ENCODE measurements around the gene LYPD6B.

Gene LYPD6B, protein sequence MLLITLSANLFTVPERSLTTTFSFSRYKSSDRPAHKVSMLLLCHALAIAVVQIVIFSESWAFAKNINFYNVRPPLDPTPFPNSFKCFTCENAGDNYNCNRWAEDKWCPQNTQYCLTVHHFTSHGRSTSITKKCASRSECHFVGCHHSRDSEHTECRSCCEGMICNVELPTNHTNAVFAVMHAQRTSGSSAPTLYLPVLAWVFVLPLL

DNA sequence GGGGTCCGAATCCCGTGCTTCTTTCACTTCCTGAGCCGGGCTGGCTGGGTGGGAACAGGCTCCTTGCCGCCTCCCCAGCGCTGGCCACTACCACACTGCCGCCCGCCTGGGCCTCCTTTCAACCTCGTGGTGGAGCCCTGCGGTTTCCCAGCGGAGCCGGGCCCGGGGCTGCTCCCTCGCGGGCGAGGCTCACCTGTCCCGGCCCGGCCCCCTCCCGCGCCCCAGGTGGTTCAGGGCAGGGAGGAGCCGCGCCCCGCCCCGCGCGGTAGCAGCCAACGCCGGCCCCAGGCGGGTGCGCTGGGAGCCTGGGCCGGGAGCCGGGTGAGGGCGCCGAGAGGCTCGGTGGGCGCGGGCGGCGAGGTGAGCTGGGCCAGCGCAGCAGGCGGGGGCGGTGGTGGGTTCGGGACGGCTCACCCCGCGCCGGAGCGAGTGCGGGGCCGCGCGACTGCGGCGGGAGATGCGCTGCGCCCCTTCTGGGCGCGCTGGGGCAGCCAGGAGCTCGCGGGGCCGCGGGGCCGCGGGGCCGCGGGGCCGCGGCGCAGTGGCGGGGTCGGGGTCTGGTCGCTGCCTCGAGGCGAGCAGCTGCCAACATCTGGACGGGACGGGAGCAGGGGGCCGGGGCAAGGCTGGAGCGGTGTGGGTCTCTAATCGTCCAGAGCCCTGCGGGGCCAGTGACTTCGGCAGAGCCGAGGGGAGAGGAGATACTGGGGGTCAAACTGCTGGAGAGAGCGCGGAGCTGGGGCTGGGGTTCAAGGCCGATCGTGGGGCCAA, at the start of gene LYPD6B:
LYPD6B (plus strand) TSS at position 258 of the 771 bp plus-strand sequence. CDS start 92,250 bp downstream, outside the sequence.
- no peak for DNase-seq (ENCODE audit: low read depth)

DNA sequence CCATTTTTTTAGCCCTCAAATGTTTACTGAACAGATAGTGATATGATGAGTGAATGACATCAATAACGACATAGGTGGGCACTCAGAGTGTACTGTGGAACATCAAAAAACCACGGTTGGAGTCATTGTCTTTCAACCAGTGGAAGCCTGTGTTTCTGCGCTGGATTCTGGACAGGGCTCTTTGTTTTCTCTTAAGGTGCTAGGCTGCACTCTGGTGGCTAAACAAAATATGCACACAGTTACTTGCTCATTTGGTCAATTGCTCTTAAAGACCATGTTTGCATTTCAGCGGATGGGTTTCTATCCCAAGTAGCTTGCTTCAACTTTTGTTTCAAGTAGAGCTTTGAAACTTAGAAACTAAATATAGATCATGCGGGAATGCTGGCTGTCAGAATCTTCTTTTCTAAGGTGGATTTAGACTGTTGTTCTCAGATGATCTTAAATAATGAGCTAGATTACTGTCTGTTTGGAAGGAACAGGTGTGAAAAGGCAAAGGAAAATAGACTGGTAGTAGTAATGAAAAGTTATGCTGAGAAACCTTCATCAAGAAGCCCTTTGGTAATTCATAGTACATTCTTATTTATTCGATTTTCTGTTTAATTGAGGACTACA, 48.5 kb upstream of the LYPD6B start:
- no peak for DNase-seq (ENCODE audit: low read depth)

DNA sequence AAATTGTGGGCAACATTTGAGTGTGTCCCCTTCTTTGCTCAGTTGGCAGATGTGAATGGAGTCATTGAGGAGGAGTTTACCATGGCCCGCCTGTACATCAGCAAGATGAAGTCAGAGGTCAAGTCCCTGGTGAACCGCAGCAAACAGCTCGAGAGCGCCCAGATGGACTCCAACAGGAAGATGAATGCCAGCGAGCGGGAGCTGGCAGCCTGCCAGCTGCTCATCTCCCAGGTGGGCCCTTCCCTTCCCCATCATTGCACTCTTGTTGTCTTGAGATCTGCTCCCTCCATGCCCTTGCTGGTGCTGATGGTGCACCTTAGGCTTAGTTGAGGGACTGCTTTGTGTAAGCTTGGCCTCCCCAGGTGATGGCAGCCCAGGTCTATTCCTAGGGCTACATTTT, 47.5 kb upstream of the LYPD6B start:
- no peak for DNase-seq (ENCODE audit: low read depth)

DNA sequence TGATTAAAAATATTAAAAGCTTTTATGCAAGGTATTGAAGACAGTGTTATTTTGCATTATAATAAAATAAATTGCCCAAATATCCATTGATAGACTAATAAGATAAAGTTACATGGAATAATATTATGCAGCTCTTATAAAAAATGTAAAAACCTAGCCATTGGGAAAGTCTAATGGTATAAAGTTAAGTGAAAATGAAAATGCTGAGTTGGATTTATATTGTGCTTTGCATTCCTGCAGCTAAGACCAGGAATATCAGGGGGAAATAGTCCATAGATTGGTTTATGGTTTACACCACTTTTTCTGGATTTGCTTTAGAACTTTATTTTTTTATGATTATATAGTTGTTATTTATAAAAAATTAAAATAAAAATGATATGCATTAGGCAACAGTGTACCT, 46.1 kb upstream of the LYPD6B start:
- no peak for DNase-seq (ENCODE audit: low read depth)

DNA sequence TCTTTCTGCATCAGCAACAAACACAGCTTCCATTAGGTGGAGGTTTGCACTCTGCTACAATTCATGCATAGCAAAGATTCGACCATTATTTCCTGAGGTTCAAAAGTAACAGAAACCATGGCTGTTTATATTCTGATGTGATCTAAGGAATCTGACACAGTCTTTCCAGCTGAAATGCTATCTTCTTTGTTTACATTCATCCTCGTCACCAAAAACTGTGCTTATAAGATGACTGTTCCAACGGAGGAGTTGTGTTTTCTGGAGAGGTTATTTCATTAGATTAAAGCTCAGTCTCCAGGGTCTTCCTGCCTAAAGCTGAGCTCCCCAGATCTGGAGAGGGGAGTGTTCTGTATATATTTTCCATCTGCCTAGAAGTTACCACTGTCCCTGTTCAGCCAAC, 45.1 kb upstream of the LYPD6B start:
- no peak for DNase-seq (ENCODE audit: low read depth)

DNA sequence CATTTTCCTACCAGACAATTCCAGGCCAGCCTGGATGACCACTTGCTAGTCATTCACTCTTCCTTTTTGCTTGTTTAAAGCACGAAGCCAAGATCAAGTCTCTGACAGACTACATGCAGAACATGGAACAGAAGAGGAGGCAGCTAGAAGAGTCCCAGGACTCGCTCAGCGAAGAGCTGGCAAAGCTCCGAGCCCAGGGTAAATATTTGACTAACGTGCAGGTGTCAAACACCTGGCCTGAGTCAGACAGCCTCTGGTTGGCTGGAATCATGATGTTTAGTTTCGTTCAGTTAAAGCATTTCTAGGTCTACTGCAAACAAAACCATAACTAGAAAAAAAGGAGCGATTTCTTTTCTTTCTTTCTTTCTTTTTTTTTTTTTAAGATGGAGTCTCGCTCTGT, 44.2 kb upstream of the LYPD6B start:
- DNase-seq (ENCODE audit: low read depth): no peak

DNA sequence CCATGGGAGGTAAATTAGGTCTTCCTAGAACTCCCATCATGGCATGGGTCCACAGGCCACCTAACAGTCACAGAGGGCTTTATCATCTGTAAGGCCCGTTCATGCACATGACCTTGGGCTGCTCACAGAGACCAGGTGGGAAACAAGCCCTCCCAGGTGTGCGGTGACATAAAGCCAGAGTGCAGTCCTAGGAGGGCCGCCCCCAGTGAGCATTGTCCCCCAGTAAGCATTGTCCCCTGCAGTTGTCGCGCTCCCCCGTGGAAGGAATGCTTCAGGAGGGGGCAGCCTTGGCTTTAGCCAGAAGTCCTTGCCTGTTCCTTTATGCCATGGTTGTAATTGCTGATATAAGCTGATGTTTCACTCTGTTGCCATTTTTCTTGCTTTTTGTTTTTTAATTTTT, 41.7 kb upstream of the LYPD6B start:
- DNase-seq (ENCODE audit: low read depth): no peak

DNA sequence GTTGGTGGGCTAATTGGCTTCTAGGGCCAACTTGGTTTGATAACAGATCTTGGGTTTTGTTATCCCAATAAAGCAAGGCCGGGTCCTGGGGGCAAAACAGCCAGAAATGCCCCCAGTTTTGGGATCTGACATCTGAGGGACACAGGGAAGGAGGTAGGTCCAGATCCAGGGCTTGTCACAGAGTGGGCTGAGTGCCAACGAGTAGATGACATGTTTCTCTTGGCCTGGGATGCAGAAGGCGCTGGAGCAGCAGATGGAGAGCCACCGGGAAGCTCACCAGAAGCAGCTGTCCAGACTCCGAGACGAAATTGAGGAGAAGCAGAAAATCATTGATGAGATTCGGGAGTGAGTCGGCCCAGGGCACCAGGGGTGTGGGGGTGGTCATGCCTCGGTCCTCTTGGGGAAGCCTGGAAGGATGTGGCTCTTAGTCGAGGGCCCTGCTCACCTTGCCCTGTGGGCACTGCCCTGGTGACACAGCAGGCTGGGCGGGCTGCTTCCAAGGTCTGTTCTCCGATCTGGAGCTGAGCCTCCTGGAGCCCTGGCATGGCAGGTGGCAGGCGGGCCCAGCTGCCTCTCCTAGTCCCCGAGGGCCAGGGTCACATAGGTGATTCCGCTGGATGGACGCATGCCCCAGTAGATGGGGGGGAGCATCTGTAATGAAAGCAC, 40.2 kb upstream of the LYPD6B start:
- no peak for DNase-seq (ENCODE audit: low read depth)

DNA sequence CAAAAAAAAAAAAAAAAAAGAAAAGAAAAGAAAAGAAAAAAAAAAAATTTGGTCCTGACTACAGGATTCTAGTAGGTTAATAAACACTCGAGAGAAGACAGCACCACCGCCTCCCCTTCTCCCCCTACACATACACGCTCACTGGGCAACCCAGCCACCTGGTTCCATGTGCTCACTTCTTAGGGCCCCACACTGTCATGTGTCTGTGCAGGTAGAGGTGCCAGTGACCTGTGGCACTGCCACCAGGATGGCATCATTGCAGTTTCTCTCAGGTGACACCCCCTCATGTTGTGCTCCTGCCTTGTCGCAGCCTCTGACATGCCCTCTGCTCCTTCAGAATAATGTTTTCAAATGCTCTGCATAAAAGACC, 39.7 kb upstream of the LYPD6B start:
- DNase-seq (ENCODE audit: low read depth): no peak

DNA sequence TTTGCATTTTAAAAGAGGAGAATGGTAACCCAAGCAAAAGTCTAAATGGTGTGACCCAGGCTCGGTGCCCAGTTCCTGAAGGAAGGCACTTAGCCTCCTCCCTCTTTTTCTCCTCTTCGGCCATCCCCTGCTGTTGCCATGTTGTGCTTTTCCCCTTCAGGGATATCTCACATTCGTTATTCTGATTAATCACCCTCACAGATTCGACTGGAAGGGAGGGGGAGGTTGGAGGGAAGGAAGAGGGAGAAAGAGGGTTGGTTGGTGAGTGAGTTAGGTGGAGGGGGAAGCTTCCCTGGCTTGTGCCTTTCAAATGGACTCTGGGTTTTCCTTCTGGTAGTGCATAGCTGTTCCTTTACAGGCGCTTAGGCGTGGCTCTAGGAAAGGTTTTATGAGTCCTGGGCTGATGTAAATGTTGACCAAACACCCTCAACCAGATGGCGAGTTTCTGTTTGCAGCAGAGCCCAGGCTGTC, 39.0 kb upstream of the LYPD6B start:
- no peak for DNase-seq (ENCODE audit: low read depth)

DNA sequence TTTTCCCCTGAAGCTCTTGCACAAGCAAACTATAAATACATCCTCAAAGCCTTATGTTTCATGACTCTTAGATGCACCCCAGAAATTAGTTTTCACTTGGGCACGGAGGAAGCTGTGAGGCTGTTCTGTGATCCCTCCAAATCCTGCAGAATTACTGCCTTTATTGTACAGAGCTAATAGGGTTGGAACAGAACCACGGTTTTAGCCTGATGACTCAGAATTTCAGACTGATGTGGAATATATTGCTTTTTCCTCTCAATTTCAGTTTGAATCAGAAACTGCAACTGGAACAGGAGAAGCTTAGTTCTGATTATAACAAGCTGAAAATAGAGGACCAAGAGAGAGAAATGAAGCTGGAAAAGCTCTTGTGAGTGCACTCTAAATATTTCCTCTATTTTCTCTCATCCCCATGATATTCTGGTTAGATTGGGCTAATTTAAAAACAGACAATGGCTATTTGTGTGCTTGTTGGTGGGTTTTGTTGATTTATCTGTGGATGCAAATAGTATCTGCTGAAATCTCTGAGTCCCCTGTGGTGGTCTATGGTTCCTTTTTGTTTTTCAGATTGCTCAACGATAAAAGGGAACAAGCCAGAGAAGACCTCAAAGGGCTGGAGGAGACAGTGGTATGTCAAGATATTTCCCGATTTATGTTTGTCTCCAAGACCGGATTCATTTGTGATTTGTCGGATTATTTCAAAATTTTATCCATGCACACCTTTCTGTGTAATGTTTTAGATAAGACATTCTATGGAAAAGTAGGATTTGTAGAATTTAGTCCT, 38.2 kb upstream of the LYPD6B start:
- no peak for DNase-seq (ENCODE audit: low read depth)

DNA sequence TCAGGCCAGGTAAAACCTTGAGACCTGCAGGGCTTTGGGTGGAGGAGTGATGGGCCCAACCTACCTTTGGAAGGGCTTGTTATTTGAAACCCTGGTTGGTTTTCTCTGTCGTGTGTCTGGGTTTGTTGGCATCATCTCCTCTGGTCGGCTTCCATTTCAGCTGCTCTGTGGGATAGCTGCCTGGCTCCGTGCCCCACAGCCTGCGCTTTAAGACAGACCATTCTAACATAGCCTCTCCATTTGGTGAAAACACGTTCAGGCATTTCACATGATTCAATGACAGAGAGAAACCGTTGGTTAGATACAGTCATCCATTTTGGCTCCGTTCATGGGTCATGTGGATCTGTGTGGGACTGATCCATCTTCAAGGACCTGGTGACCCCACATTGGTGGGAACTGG, 37.0 kb upstream of the LYPD6B start:
- DNase-seq (ENCODE audit: low read depth): no peak

DNA sequence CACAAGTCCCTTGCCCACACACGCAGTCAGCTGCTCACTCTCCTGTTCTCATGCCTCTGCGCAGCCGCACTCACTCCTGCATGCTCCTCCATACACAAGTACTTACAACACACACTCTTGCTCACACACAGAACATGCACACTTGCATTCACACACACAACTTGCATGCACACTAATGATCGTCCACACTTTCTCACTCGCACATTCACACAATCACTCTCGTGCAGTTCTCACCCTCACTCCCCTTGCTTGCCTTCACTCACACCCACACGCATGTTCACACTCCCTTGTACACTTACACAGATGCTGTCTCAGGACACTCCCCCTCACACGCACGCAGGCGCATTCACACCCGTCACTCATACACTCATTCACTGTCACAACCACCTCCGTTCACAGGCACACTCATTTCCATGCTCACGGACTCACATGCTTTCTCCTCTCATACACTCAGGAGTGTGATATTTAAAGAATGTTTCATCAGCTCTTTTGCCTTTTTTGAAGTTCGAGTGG, 36.1 kb upstream of the LYPD6B start:
- no peak for DNase-seq (ENCODE audit: low read depth)

DNA sequence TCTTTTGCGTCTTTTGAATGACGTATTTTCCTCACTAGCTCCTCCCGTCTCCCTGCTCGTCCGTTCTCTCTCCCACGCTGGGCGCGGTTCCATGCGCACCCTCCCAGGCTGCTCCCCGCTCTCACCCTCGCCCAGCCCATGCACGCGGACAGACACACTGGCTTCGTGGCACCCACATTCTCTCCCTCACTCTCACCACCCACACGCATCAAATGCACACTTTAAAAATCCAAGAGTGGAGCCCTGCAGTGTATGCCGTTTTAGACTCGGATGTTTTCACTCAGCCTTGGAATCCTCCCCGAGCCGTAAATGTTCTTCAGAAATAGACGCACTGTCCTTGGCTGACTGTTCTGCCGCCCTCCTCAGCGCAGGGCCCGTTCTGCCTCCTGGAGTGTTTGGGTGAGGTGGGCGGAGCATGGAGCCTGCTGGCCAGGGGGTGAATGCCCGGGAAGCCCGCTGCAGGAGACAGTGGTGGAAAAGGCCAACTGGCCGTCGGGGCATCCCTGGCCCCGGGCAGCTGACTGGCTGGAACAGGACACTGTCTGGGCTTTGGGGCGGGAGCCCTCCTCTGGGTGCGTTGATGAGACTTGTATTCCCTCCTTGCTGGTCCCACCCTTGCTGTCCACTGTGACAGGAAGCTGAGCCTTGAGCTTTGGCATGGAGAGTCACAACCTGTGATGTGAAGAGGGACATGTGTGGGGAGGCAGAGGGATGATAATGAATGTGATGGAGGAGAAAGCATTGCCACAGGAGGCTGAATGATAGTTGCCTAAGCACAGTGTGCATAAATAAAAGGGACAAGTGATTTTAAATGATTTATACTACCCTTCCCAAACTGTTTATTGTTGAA, 35.4 kb upstream of the LYPD6B start:
- DNase-seq (ENCODE audit: low read depth): no peak

DNA sequence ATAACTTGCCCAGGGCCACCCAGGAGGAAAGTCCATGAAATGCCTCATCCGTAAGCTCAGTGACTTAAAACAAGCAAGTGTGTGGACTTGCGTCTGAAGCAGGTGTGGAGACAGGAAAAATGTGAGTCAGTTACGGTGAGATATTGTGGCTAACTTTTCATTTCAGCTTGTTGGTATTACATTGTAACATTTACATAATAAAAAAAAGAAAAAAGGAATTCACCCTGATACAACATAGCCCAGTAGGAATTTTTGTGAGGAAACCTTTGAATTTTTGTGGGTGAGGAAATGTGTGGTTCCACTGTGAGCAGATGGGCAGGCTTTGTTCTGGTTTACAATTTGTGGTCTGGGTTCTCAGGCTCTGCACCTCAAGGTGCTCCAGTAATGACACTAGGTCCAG, 33.7 kb upstream of the LYPD6B start:
- DNase-seq (ENCODE audit: low read depth): no peak

DNA sequence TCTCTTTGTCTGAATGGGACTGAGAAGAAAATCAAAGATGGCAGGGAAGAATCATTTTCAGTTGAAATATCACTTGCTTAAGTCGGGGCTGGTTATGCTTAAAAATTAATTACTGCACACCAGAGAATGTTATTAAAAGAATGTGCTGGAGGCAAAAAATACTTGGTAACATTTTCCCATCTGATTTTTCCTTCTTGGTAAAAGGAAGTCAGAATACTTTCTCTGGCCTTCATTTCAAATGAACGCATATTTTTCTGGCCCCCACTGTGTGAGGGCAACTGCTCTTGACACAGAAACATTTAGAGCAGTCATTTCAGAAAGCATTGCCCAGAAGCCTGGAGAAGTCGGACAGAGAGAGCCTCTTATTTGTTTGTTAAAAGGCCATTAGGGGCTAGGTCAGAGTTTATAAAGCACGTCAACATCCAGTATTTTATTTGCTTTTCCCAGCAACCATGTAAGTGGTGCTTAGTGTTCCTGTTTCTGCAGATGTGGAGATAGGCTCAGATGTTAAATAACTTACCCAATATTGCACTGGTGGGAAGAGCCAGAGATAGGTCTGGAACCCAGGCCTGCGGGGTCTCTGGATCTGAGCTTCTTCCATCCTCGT, 32.9 kb upstream of the LYPD6B start:
- no peak for DNase-seq (ENCODE audit: low read depth)

DNA sequence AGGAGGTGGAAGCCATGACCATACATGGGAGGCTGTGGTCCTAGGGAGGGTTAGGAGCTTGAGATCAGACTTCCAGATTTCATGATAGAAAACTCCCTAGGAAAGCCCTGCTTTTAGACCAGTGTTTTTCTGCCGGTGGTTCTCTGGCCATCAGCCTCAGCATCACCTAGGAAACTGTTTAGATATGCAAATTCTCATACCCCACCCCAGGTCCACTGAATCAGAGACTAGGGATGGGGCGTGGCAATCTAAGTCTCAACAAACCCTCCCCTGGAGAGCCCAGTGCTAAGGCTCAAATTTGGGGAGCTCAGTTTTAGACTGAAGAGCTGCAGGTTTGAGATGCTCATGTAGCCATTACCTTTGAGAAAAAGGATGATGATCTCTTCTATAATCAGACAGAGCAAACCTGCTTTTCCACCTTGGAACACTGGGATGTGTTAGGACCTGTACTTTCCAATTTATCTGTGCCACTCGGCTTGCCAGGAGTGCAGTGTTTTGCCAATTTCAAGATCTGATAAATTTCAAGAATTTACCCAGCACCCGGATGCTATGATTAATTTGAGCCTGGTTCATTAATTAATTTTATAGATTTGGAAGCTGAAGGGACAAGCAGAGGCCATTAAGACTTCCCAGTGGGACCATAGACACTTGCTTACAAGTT, 31.5 kb upstream of the LYPD6B start:
- DNase-seq (ENCODE audit: low read depth): no peak

DNA sequence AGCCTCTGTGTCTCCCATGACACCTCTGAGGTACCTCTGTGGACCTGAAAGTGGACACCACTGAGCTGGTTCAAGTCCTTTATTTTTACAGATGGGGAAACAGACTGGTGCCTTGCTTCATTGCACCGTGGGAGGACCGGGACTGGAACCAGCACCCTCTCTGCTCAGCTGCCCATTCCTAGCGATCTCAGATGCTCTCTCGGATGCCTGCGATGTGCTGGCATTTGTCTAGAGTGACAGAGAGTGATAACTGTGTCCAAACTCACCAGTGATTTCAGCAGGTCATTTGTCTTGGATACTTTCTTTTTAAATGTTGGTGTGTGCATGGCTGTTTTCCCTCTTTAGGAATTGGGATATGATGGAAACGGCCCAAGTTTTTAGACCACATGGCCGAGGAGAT, 30.1 kb upstream of the LYPD6B start:
- no peak for DNase-seq (ENCODE audit: low read depth)

DNA sequence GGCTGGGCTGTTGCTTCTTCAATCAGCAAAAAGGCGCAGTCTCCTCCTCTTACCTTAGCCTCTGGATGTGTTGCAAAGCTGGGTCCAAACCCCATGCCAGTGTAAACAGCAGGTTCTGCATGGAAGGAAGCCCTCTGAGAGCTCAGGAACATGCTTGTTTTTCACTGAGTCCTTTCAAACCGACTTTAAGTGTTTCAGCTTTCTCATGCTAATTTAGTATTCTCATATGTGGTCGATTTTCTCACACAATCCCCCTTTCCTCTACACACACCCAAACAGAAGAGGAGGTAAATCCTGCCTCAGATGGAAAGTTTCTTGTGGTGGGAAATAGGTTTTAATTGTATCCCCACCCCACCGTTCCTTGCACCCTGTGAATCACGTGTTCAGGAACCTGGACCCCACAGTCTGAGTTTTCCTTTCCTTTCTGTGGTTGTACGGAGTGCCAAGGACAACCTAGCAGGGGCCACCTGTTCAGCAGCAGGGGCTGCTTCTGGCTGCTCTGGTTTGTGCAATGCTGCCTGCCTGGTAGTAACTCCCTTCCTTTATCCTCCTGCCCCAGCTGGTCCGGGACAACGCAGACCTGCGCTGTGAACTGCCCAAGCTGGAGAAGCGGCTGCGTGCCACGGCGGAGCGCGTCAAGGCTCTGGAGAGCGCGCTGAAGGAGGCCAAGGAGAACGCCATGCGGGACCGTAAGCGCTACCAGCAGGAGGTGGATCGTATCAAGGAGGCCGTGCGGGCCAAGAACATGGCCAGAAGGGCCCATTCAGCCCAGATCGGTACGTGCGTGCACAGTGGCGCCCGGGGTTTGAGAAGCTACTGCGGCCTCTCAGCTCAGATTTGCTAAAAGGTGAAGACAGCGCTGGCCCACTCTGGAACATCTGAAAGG, 28.7 kb upstream of the LYPD6B start:
- no peak for DNase-seq (ENCODE audit: low read depth)
